ENCODE data around the gene NUDT1. TPM values are rescaled to one million over a fixed set of nuclear protein-coding genes. Genes with fewer than 3 reads are reported as not detected.

Gene NUDT1
- total RNA-seq, 1 experiment from 2014 or later = 100 TPM

- ATAC-seq (no peak), DNase-seq (ENCODE audit: low spot score) (no peak)
- Mint-ChIP-seq H3K27ac (0 out of 2 replicates have a peak overlapping the region, but pooled peaks have one; percentile 33), H3K27me3 (ENCODE audit: low read depth) (no peaks in the 10 kb centered on the region), H3K9me3 (no peaks in the 10 kb centered on the region), H3K4me1 (peaks cover 13% of the 10 kb centered on the region), H3K36me3 (peaks cover 44% of the 10 kb centered on the region), H3K4me3 (no peak overlapping the region)
- POLR2A ChIA-PET = no interaction called here
- TF ChIP-seq NFATC4 (CRISPR knock-in tag; IDR thresholded peaks at IDR 0.05) = no peak
- TF ChIP-seq, protein P1, sequence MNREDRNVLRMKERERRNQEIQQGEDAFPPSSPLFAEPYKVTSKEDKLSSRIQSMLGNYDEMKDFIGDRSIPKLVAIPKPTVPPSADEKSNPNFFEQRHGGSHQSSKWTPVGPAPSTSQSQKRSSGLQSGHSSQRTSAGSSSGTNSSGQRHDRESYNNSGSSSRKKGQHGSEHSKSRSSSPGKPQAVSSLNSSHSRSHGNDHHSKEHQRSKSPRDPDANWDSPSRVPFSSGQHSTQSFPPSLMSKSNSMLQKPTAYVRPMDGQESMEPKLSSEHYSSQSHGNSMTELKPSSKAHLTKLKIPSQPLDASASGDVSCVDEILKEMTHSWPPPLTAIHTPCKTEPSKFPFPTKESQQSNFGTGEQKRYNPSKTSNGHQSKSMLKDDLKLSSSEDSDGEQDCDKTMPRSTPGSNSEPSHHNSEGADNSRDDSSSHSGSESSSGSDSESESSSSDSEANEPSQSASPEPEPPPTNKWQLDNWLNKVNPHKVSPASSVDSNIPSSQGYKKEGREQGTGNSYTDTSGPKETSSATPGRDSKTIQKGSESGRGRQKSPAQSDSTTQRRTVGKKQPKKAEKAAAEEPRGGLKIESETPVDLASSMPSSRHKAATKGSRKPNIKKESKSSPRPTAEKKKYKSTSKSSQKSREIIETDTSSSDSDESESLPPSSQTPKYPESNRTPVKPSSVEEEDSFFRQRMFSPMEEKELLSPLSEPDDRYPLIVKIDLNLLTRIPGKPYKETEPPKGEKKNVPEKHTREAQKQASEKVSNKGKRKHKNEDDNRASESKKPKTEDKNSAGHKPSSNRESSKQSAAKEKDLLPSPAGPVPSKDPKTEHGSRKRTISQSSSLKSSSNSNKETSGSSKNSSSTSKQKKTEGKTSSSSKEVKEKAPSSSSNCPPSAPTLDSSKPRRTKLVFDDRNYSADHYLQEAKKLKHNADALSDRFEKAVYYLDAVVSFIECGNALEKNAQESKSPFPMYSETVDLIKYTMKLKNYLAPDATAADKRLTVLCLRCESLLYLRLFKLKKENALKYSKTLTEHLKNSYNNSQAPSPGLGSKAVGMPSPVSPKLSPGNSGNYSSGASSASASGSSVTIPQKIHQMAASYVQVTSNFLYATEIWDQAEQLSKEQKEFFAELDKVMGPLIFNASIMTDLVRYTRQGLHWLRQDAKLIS (CRISPR knock-in tag; IDR thresholded peaks at IDR 0.05; ENCODE audit: borderline replicate concordance) = no peak
- TF ChIP-seq OVOL2 (CRISPR knock-in tag; IDR thresholded peaks at IDR 0.05; ENCODE audit: borderline replicate concordance) = no peak
- TF ChIP-seq NFYB (CRISPR knock-in tag; conservative IDR thresholded peaks at IDR 0.05; ENCODE audit: low read depth) = no peak
- no peak for TF ChIP-seq SOX15 (CRISPR knock-in tag; IDR thresholded peaks at IDR 0.05)
- TF ChIP-seq, protein P2, sequence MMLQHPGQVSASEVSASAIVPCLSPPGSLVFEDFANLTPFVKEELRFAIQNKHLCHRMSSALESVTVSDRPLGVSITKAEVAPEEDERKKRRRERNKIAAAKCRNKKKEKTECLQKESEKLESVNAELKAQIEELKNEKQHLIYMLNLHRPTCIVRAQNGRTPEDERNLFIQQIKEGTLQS (CRISPR knock-in tag; conservative IDR thresholded peaks at IDR 0.05) = no peak
- no peak for TF ChIP-seq TP53 (CRISPR knock-in tag; IDR thresholded peaks at IDR 0.05)
- TF ChIP-seq TEAD1 (CRISPR knock-in tag; IDR thresholded peaks at IDR 0.05) = no peak
- no peak for TF ChIP-seq SP1 (CRISPR knock-in tag; conservative IDR thresholded peaks at IDR 0.05)
- TF ChIP-seq ETV6 (CRISPR knock-in tag; IDR thresholded peaks at IDR 0.05) = no peak
- TF ChIP-seq PRRX2 (CRISPR knock-in tag; IDR thresholded peaks at IDR 0.05) = no peak
- no peak for TF ChIP-seq ZNF138 (CRISPR knock-in tag; conservative IDR thresholded peaks at IDR 0.05)
- no peak for TF ChIP-seq ZNF317 (CRISPR knock-in tag; IDR thresholded peaks at IDR 0.05; ENCODE audit: borderline replicate concordance, low read depth)
- no peak for TF ChIP-seq NR1H2 (CRISPR knock-in tag; IDR thresholded peaks at IDR 0.05)
- TF ChIP-seq ZBTB21 (CRISPR knock-in tag; IDR thresholded peaks at IDR 0.05; ENCODE audit: borderline replicate concordance) = no peak
- no peak for TF ChIP-seq E2F5 (CRISPR knock-in tag; IDR thresholded peaks at IDR 0.05)
- CTCF ChIA-PET = interaction anchor here (0.6 to 2.6 kb wide), 3 partner anchors 20 to 118 kb away, joined by 3 to 10 read pairs (median 4); no protein-coding TSS in a partner anchor
Measured at GRCh38 chr7:2230226-2230625, 11.8 kb upstream of the NUDT1 start.

- TF ChIP-seq NR3C1 (CRISPR knock-in tag; conservative IDR thresholded peaks at IDR 0.05; ENCODE audit: low read depth) (no peak), EMX1 (CRISPR knock-in tag; IDR thresholded peaks at IDR 0.05) (no peak)
- TF ChIP-seq, protein P3, sequence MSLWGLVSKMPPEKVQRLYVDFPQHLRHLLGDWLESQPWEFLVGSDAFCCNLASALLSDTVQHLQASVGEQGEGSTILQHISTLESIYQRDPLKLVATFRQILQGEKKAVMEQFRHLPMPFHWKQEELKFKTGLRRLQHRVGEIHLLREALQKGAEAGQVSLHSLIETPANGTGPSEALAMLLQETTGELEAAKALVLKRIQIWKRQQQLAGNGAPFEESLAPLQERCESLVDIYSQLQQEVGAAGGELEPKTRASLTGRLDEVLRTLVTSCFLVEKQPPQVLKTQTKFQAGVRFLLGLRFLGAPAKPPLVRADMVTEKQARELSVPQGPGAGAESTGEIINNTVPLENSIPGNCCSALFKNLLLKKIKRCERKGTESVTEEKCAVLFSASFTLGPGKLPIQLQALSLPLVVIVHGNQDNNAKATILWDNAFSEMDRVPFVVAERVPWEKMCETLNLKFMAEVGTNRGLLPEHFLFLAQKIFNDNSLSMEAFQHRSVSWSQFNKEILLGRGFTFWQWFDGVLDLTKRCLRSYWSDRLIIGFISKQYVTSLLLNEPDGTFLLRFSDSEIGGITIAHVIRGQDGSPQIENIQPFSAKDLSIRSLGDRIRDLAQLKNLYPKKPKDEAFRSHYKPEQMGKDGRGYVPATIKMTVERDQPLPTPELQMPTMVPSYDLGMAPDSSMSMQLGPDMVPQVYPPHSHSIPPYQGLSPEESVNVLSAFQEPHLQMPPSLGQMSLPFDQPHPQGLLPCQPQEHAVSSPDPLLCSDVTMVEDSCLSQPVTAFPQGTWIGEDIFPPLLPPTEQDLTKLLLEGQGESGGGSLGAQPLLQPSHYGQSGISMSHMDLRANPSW (CRISPR knock-in tag; conservative IDR thresholded peaks at IDR 0.05; ENCODE audit: low read depth) = no peak
- H3K4me1 Mint-ChIP-seq = peaks cover 13% of the 10 kb centered on the region
- ATAC-seq (no peak), DNase-seq (ENCODE audit: low spot score) (no peak)
- no peaks in the 10 kb centered on the region for H3K27me3 Mint-ChIP-seq (ENCODE audit: low read depth)
- ChIA-PET POLR2A (no interaction called here), CTCF (interaction anchor here (0.6 to 2.6 kb wide), 2 partner anchors 21 to 45 kb away, joined by 4 to 10 read pairs; no protein-coding TSS in a partner anchor)
- 0 out of 2 replicates have a peak overlapping the region, but pooled peaks have one; percentile 20 for H3K4me3 Mint-ChIP-seq
- no peaks in the 10 kb centered on the region for H3K9me3 Mint-ChIP-seq
- peaks cover 42% of the 10 kb centered on the region for H3K36me3 Mint-ChIP-seq
- H3K27ac Mint-ChIP-seq = no peak overlapping the region
Measured at GRCh38 chr7:2230882-2231281, 11.1 kb upstream of the NUDT1 start.
